DMS 273 (cell line): ENCODE measurements around the gene ABRACL.
A peak's percentile ranks its signal among the peaks of the same experiment; 100 is the strongest.
"Not testable (repeated sequence)": the region's sequence is repeated elsewhere in the genome, so short reads cannot be mapped to it uniquely, and the experiment has no call there.

Experiments
- DNase-seq: peaks from one replicate; lab custom pipeline; 2025; ENCODE audit not compliant: unreplicated experiment; lab: John Stamatoyannopoulos, UW

Gene ABRACL

GRCh38 chr6:139010674-139011073 is 17.9 kb upstream of the ABRACL start:
- no peak for DNase-seq

DNA sequence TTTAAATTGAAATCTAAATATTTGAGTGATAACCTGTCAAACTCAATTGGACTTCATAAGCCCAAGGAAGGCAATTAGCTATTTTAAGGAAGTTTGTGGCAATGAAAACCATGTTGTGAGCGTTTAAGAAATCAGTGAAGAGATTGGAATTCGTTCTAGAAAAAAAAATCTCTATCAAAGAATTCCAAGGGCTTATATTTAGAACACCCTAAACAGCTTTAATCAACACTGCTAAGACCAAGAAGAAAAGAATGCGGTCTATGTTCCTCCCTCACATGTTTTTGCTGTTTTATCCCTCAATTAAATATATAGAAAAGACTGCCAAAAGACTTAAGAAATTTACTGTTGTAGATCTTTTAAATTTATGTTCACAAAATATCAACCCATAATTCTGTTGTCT is 16.6 kb upstream of the ABRACL start:
- DNase-seq = no peak

- DNase-seq = no peak
Observed at GRCh38 chr6:139013185-139013800, 15.3 kb upstream of the ABRACL start.

DNA sequence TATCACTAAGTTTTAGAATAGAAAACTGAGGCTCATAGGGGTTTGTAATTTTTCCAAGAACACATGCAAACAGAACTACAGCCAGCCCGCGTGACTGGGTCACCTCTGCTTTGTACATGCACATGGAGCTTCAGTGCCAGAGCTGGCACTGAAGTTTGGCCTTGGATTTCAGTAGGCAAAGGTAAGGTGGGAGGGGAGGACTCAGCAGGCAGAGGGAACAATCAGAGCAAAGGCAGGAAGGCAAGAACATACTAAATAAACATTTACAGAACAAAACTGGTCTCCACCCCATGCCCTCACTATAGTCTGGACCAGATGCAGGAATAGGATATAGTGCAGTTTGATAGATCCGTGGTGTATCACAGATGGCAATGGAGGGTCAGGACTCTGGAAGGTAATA is 13.6 kb upstream of the ABRACL start:
- DNase-seq = no peak

DNA sequence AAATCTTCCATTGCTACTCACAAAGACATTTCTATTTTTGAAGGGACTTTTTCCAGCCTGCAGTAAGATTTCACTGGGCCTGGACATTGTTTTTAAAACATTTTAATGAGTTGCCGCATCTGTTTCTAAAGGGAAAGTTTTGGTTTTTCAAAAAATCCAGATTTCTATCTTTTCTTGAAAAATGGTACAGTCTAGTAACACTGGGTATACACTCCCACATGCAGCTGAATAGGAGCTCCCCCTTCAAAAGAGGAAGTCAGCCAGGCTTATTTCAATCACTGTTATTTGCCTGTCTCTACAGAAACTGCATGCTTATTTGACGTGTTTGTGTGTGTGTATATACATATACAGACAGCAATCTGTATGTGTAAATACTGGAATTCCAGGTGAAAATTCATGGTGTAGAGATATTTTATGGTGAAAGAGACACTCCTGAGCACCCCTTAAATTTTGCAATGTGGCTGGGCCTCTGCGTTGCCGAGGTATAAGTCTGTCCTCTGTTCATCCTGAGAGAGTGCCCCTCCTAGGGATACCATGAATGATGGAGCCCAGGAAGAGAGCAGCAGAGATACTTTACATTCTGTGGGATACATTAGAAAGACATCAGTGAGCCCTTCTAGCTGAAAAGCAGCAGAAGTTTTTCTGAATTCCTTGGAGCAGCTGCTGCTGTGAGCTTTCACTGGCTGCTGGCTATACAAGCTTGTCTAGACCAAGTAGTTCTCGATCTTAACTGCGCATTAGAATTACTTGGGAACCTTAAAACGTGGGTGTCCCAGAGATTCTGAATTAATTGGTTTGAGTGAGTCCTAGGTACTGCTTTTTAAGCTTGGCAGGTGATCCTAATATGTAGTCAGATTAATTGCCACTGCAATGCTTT is 12.0 kb upstream of the ABRACL start:
- DNase-seq = peak; percentile 42

DNA sequence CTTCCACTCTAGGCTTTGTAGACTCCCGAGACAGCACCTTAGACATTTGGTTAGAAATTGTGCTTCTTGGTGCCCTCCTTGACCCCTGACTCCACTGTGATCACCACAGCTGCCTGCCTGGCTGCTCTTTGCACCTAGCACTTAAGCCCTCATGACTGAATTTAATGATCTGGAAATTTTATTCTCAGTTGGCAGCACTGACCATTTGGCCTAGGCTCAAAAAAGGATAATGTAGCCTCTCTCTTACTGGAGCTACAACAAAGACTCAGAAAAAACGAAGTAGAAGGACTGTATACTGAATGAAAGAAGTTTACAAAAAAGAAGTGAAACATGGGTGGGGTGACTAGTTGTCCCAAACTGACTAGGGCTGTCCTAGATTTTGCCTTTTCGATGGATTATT is 11.3 kb upstream of the ABRACL start:
- peak; percentile 67 for DNase-seq

GRCh38 chr6:139019722-139020121 is 8.8 kb upstream of the ABRACL start:
- DNase-seq = no peak

DNA sequence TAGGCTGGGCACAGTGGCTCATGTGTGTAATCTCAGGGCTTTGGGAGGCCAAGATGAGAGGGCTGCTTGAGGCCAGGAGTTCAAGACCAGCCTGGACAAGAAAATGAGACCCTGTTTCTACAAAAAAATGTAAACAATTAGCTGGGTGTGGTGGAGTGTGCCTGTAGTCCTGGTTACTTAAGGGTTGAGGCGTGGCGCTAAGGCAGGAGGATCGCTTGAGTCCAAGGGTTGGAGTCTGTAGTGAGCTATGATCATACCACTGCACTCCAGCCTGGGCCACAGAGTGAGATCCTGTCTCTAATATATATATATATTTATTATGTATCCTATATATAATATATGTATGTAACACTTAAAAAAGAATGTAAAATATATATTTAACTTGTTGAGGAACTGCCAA is 7.9 kb upstream of the ABRACL start:
- no peak for DNase-seq

DNA sequence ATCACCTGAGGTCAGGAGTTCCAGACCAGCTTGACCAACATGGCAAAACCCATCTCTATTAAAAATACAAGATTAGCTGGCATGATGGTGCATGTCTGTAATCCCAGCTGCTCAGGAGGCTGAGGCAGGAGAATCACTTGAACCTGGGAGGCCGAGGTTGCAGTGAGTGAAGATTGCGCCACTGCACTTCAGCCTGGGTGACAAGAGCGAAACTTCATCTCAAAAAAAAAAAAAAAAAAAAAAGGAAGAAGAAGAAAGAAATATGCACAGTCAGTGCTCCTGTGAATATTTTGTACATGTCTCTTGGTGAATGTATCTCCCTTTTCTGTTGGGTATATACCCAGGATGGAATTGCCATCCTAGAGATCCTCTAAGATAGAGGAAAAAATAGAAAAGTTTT is 3.1 kb upstream of the ABRACL start:
- DNase-seq = not testable (repeated sequence)

- no peak for DNase-seq
Observed at GRCh38 chr6:139027620-139028182, 844 bp upstream of the ABRACL start.

GRCh38 chr6:139028215-139028657 is 309 bp upstream of the ABRACL start:
- DNase-seq = no peak

DNA sequence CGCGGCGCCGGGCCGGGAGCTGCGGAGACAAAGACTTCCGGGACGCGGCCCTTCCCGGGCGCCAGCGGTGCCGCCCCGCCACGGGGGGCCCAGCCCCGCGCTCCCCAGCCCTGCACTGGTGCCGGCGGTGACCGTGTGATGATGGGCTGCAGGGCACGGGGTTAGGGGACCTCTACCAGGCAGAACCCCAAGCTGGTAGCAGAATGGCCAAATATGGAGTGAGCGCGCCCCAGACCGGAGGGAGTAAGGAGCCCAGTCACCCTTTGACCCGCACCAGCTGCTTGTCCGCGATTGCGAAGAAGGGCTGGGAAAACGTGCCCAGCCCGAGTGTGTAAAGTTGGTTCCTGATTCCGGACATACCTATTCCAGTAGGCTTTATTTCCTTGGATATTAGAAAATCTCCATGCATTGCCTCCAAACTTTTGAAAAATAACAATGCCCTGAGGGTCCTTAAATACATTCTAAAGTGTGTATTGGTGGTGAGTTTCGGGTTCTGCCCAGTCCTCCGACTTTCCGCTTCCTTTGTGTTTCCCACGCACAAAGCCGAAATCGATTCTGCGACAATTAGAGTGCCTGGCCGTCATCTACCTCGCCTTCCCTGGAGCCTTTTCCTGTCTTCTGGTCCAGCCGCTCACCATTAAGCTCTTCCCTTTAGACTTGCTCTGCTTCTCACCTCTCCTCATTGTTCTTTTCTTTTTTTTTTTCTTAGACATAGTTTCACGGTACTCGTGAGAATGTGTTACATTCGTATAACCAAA is 1.1 kb downstream of the ABRACL start:
- peak; percentile 73 for DNase-seq

- DNase-seq = no peak
Observed at GRCh38 chr6:139030228-139030963, 1.9 kb downstream of the ABRACL start.

DNA sequence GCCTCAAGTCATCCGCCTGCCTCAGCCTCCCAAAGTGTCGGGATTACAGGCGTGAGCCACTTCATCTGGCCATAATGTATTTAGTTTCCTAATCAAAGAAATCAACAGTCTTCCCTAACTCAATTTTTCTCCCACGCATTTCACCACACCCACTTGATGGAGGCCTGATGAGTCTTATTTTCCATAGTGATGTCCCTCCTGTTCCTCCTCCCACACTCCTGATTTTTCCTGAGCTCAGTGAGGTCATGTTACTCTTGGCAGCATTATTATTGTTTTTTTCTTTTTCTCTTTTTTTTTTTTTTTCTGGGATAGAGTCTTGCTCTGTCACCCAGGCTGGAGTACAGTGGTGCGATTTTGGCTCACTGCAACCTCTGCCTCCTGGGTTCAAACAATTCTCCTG is 8.9 kb downstream of the ABRACL start:
- no peak for DNase-seq

DNA sequence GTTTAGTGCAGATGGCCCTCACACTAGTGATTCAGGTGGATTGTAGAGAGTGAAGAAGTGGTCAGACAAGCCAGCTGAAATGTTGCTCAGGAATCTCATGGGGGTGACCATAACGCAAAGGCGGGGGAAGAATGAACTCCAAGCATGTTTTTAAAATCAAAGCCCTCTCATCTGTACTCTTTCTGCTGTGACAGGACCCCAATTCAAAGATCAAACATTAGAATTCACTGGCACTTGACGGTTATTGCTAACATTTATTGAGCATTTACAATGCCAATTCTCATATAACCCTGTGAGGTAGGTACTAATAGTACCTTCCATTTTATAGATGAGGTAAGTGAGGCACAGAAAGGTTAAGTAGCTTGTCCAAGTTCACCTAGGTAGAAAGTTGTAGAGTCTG is 15.7 kb downstream of the ABRACL start:
- no peak for DNase-seq

- no peak for DNase-seq
Observed at GRCh38 chr6:139047677-139048076, 19.1 kb downstream of the ABRACL start.

DNA sequence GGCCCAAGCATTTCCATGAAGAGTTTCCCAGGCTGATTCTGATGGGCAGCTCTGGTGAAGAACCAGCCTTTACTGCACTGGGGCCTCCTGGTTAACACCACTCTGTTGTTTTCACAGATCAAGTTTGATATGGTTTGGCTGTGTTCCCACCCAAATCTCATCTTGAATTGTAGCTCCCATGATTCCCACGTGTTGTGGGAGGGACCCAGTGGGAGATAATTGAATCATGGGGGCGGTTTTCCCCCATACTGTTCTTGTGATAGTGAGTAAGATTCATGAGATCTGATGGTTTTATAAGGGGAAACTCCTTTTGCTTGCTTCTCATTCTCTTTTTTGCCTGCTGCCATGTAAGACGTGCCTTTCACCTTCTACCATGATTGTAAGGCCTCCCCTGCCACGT is 20.4 kb downstream of the ABRACL start:
- not testable (repeated sequence) for DNase-seq

- DNase-seq = not testable (repeated sequence)
Observed at GRCh38 chr6:139050131-139050769, 21.7 kb downstream of the ABRACL start.

DNA sequence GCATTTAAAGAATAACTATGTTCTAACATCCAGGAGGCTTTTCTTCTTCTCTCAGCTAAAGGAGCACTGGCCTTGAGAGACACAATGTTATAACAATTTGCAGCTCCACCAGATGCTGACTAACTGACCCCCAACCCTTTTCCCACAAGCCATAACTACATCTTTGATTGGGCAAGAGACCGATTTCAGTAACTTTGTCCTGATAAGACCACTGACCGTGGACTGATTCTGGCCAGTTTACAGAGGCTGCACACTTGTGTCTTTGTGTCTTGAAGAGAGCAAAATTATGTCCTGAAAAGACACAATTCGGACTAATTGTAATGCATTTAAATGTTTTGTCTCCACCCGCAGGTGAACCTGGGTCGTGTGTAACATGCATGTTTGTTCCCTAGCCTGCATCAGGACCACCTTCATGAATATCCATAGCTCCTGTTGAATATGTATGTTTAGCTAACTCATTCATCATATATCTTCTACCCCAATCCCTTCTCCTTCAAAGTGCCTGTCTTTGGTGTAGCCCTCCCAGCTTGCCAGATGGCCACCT is 22.3 kb downstream of the ABRACL start:
- peak; percentile 4 for DNase-seq
